Endothelial cell (in vitro differentiated cells): Measurements from ENCODE around the gene KBTBD8. TPM values are rescaled to one million over a fixed set of nuclear protein-coding genes. Genes with fewer than 3 reads are reported as not detected.

Experiments used
- DNase-seq: peaks from one replicate; pipeline ENCODE4 v3.0.0; 2021; ENCODE audit warnings: low spot score
- H3K27ac Mint-ChIP-seq: one replicate; pipeline ENCODE4 v1.8.0; 2021; ENCODE audit warnings: mixed read lengths, inconsistent platforms; ENCODE audit not compliant: unreplicated experiment
- H3K27me3 Mint-ChIP-seq: one replicate; pipeline ENCODE4 v1.8.0; 2021; ENCODE audit warnings: mild to moderate bottlenecking, moderate library complexity, mixed read lengths, inconsistent platforms; ENCODE audit not compliant: unreplicated experiment
- H3K36me3 Mint-ChIP-seq: one replicate; pipeline ENCODE4 v1.8.0; 2021; ENCODE audit warnings: mild to moderate bottlenecking, low read depth, mixed read lengths, inconsistent platforms; ENCODE audit not compliant: unreplicated experiment
- H3K4me1 Mint-ChIP-seq: one replicate; pipeline ENCODE4 v1.8.0; 2021; ENCODE audit warnings: mild to moderate bottlenecking, mixed read lengths, inconsistent platforms; ENCODE audit not compliant: unreplicated experiment
- H3K4me3 Mint-ChIP-seq: one replicate; pipeline ENCODE4 v1.8.0; 2021; ENCODE audit warnings: mild to moderate bottlenecking, mixed read lengths, inconsistent platforms; ENCODE audit not compliant: unreplicated experiment
- H3K9me3 Mint-ChIP-seq: one replicate; pipeline ENCODE4 v1.8.0; 2021; ENCODE audit warnings: mixed read lengths, inconsistent platforms; ENCODE audit not compliant: unreplicated experiment
- CTCF ChIP-seq: fragments of 200-600 bp; sonication (generic); IDR thresholded peaks from one replicate; pipeline ENCODE4 v1.5.0; 2021; ENCODE audit warnings: antibody characterized with exemption; ENCODE audit not compliant: unreplicated experiment
- total RNA-seq: library from RNA; stranded (reverse); fragmentation: NEBNext Ultra II Directional; extraction: Animal tissue kit (Norgen Biotek cat#: 25700); gene quantifications from one replicate; pipeline ENCODE4 v1.2.1, GENCODE V29; 2021; ENCODE audit not compliant: unreplicated experiment

Gene KBTBD8
- total RNA-seq, 1 donor from 2014 or later: 6.3 TPM

GRCh38 chr3:67044955-67045354 lies 46.8 kb downstream of the KBTBD8 start:
- Mint-ChIP-seq H3K36me3 (no peaks in the 10 kb centered on the region), H3K9me3 (no peaks in the 10 kb centered on the region), H3K4me3 (no peak overlapping the region), H3K27ac (no peak overlapping the region), H3K27me3 (peaks cover 3% of the 10 kb centered on the region), H3K4me1 (peaks cover 6% of the 10 kb centered on the region)
- DNase-seq: no peak
- no peak for TF ChIP-seq CTCF

DNA sequence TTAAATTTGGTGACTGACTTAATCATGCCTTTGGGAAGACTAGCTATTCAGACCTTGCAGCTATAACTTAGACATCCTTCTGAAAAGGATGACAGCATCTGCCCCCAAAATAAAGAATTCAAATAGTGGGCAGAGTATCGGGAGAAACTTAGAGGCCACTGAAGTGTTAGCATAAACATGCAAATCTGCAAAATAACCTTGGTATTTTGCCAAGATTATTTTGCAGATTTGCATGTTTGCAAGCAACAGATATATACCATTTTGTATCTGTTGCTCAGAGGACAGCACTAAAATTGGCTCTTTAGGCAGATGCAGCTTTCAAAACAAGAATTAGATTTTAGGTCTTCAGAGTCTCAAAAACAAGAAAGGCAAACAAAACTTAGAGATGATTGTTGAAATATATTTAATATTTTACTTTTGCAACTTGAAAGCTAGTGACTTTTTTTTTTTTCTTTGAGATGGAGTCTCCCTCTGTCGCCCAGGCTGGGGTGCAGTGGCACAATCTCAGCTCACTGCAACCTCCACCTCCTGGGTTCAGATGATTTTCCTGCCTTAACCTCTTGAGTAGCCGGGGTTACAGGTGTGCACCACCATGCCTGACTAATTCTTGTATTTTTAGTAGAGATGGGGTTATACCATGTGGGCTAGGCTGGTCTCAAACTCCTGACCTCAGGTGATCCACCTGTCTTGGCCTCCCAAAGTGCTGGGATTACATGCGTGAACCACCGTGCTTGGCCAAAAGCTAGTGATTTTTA lies 47.8 kb downstream of the KBTBD8 start:
- Mint-ChIP-seq H3K27ac (no peak overlapping the region), H3K4me1 (peaks cover 6% of the 10 kb centered on the region), H3K9me3 (no peaks in the 10 kb centered on the region), H3K27me3 (peaks cover 3% of the 10 kb centered on the region), H3K4me3 (no peak overlapping the region), H3K36me3 (no peaks in the 10 kb centered on the region)
- DNase-seq: no peak
- no peak for TF ChIP-seq CTCF

GRCh38 chr3:67047051-67047450 lies 48.9 kb downstream of the KBTBD8 start:
- H3K4me1 Mint-ChIP-seq: peaks cover 6% of the 10 kb centered on the region
- no peaks in the 10 kb centered on the region for H3K36me3 Mint-ChIP-seq
- H3K27ac Mint-ChIP-seq: no peak overlapping the region
- no peaks in the 10 kb centered on the region for H3K9me3 Mint-ChIP-seq
- H3K4me3 Mint-ChIP-seq: no peak overlapping the region
- DNase-seq: no peak
- peaks cover 3% of the 10 kb centered on the region for H3K27me3 Mint-ChIP-seq
- no peak for TF ChIP-seq CTCF

DNA sequence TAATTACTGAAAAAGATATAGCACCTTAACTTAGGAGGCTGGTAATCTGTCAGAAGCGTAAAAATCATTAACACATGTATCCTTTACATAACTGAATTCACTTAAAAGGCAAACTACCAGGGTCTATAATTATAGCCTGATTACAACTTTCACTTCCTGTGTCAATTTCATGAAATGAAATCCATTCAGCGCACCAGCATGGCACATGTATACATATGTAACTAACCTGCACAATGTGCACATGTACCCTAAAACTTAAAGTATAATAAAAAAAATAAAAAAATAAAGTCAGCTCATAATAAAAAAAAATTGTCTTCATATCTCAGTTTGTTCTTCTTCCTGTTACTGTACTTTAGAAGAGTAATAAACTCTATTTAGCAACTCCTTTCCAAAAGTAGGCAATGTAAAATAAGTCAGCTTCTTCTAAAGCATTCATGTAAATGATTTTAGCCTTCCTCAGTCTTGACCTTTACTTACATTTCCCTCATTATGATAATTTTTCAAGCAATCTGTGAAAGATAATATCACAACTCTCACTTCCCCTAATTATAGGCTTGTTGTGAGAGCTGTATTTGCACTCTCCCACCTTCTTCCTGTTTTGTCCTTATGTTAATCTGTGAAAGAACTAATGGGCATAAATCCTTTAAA lies 50.1 kb downstream of the KBTBD8 start:
- H3K9me3 Mint-ChIP-seq: no peaks in the 10 kb centered on the region
- no peak for DNase-seq
- TF ChIP-seq CTCF: no peak
- H3K36me3 Mint-ChIP-seq: no peaks in the 10 kb centered on the region
- no peak overlapping the region for H3K27ac Mint-ChIP-seq
- H3K27me3 Mint-ChIP-seq: peaks cover 3% of the 10 kb centered on the region
- no peak overlapping the region for H3K4me3 Mint-ChIP-seq
- peaks cover 6% of the 10 kb centered on the region for H3K4me1 Mint-ChIP-seq

- no peak overlapping the region for H3K27ac Mint-ChIP-seq
Measured at GRCh38 chr3:67048715-67049074, 50.6 kb downstream of the KBTBD8 start.

More at GRCh38 chr3:67048715-67049074, 50.6 kb downstream of the KBTBD8 start:
- Mint-ChIP-seq H3K4me3 (no peak overlapping the region), H3K9me3 (no peaks in the 10 kb centered on the region), H3K4me1 (peaks cover 6% of the 10 kb centered on the region), H3K27me3 (peaks cover 2% of the 10 kb centered on the region), H3K36me3 (no peaks in the 10 kb centered on the region)
- DNase-seq: no peak
- no peak for TF ChIP-seq CTCF
